ENCODE data around the gene MOB1B.

DNA sequence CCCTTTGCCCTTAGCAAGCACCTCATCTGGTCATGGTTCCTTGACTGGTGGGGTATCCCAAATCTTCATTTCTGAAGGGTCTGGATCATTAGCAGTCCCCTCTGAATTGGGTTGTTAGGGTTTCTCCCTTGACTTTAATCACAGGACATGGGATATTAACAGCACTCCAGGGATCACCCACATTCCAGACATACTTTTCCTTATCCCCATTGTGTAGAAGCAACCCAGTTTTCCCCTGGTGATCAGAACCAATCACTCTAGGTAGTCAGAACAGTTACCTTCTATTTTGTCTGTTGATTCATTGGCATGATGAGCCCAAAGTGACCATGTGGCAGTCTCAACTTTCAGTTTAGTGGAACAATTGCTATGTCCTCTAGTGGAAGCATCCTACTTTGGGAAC is 33.4 kb upstream of the MOB1B start:
- TF ChIP-seq ZNF274 (IDR thresholded peaks at IDR 0.05; ENCODE audit: low read depth, low read length) (no peak), YY1 (IDR thresholded peaks at IDR 0.05; ENCODE audit: insufficient read depth, insufficient read length) (no peak), SUZ12 (IDR thresholded peaks at IDR 0.05; ENCODE audit: extremely low read depth, insufficient read depth, insufficient read length) (no peak)

All from NT2/D1 (cell line).